A673 (cell line): ENCODE results near the gene SULT1A2. TPM values are rescaled to one million over a fixed set of nuclear protein-coding genes. Genes with fewer than 3 reads are reported as not detected.
"Not testable (repeated sequence)": the region's sequence is repeated elsewhere in the genome, so short reads cannot be mapped to it uniquely, and the experiment has no call there.

Experiments used
- BruUV-seq: library from RNA; stranded (reverse); fragments of 400-500 nt; replicated peaks from 2 replicates; lab custom pipeline; 2021; lab: Mats Ljungman, UMichigan
- CTCF ChIA-PET: fragments of 300-600 bp; sonication (Branson Sonifier 250); formaldehyde crosslinking; loops from one replicate; lab custom pipeline; 2022; ENCODE audit warnings: antibody characterized with exemption; lab: Charles Lee
- POLR2A ChIA-PET: fragments of 300-600 bp; sonication (Branson Sonifier 250); formaldehyde crosslinking; loops from one replicate; lab custom pipeline; 2022; ENCODE audit warnings: antibody characterized with exemption; ENCODE audit not compliant: low non-redundant PET; lab: Charles Lee
- DNase-seq: peaks from one replicate; pipeline ENCODE4 v3.0.0-alpha.2; 2015; ENCODE audit warnings: low spot score
- H3K27ac ChIP-seq: fragments of 200-600 bp; sonication (generic); 2 replicates; pipeline ENCODE4 v1.5.1; 2016; ENCODE audit warnings: mixed run types, low read depth, mild to moderate bottlenecking, mixed read lengths, antibody characterized with exemption, low read length; ENCODE audit not compliant: poor library complexity, severe bottlenecking
- H3K27me3 ChIP-seq: fragments of 200-600 bp; sonication (generic); replicated peaks from 2 replicates; pipeline ENCODE4 v1.6.1; 2017; ENCODE audit warnings: mixed run types, low read depth, mild to moderate bottlenecking, mixed read lengths, antibody characterized with exemption, low read length; ENCODE audit not compliant: insufficient read depth, poor library complexity
- H3K36me3 ChIP-seq: fragments of 200-600 bp; sonication (generic); 2 replicates; pipeline ENCODE4 v1.6.1; 2016; ENCODE audit warnings: mixed run types, mild to moderate bottlenecking, mixed read lengths, antibody characterized with exemption, low read length; ENCODE audit not compliant: insufficient read depth, poor library complexity, severe bottlenecking
- H3K4me1 ChIP-seq: fragments of 200-600 bp; sonication (generic); 2 replicates; pipeline ENCODE4 v1.6.1; 2017; ENCODE audit warnings: mixed run types, mild to moderate bottlenecking, mixed read lengths, antibody characterized with exemption, low read length; ENCODE audit not compliant: insufficient read depth, poor library complexity, severe bottlenecking
- H3K4me3 ChIP-seq: fragments of 200-600 bp; sonication (generic); 2 replicates; pipeline ENCODE4 v1.5.1; 2016; ENCODE audit warnings: low read depth, mixed run types, mild to moderate bottlenecking, mixed read lengths, low read length; ENCODE audit not compliant: poor library complexity, severe bottlenecking
- H3K9me3 ChIP-seq: fragments of 200-600 bp; sonication (generic); 2 replicates; pipeline ENCODE4 v1.6.1; 2016; ENCODE audit warnings: mixed run types, low read depth, mild to moderate bottlenecking, mixed read lengths, antibody characterized with exemption, low read length; ENCODE audit not compliant: poor library complexity, severe bottlenecking
- EZH2 ChIP-seq: fragments of 200-600 bp; sonication (generic); IDR thresholded peaks from 2 replicates; pipeline ENCODE4 v1.6.1; 2017; ENCODE audit warnings: borderline replicate concordance, low read depth, mild to moderate bottlenecking, mixed read lengths, antibody characterized with exemption, low read length; ENCODE audit not compliant: poor library complexity, severe bottlenecking
- intact Hi-C: fragments of 100-400 bp; cut with micrococcal nuclease; formaldehyde crosslinking; loops from one replicate; pipeline ENCODE4 v1.10.0; 2022; ENCODE audit not compliant: unreplicated experiment
- total RNA-seq: library from RNA; stranded (reverse); gene quantifications from 2 replicates; pipeline ENCODE4 v1.2.3, GENCODE V29; 2021
- TF ChIP-seq, protein P1 (sequence below): fragments of 300-800, 200-600 bp; sonication (generic); conservative IDR thresholded peaks from 2 replicates; pipeline ENCODE4 v1.5.1; 2017; ENCODE audit warnings: low read depth, mild to moderate bottlenecking, antibody characterized with exemption, low read length, moderate library complexity, mixed read lengths

Gene SULT1A2
- total RNA-seq, 1 experiment from 2014 or later: 1.6 TPM

DNA sequence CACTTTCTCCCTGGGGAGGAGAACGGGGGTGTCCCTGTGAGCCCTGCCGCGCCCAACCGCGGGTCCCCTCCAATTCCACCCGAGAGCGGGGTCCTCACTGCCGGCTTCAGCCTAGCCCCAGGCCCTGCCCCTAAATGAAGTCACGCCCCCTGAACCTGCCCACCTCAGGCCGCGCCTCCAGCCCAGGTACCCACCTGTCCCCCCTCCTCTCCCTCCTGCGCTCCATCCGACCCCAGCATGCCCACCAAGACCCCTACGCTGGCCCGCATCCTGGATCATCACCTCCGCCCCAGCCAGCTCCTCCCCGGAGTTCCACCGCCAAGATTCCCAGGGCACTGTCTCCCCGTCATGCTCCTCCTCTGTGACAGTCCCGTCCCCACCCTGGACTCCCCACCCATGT lies 4.1 kb upstream of the SULT1A2 start:
- DNase-seq, H3K27ac ChIP-seq, H3K9me3 ChIP-seq, POLR2A ChIA-PET, H3K36me3 ChIP-seq, H3K4me1 ChIP-seq, H3K27me3 ChIP-seq, BruUV-seq, H3K4me3 ChIP-seq, intact Hi-C loops, CTCF ChIA-PET: not testable (repeated sequence)

DNA sequence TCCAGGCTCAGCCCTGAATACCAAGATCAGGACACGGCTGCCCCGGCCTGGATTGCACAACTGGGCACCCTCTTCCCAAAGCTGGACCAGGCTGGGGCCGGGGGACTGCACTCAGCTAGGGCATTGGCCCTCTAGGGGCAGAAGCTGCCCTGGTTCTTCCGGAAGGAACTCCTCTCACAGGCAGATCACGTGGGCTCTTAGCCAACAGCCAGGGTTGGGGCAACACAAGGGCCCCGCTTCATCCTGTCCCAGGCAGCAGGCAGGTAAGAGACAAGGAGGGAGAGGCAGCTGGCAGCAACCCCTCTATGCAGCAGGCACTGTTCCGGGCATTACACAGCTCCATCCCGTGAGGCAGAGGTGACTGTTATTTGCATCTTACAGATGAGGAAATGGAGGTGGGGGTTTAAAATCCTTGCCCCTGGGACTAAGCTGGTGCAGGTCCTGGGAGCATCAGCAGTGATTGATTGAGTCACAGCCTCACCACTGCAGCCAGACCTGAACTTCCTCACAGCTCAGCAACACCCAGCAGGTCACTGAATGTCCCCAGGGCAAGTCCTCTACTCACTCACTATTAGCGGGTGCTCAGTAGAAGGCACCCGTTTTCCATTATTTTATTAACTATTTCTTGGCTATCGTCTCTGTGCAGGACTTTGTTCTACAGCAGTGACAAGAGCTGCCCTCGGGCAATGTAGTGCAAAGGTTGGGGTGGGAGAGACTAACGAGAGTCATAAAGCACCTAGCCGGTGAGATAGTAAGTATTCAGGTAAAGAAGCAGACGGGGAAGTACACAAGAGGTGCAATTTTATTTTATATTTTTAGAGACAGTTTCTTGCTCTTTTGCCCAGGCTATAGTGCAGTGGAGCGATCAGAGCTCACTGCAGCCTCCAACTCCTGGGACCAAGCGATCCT lies 2.8 kb upstream of the SULT1A2 start:
- BruUV-seq, H3K27me3 ChIP-seq, H3K27ac ChIP-seq, DNase-seq, H3K4me1 ChIP-seq, H3K9me3 ChIP-seq, intact Hi-C loops, CTCF ChIA-PET, POLR2A ChIA-PET, H3K4me3 ChIP-seq, H3K36me3 ChIP-seq: not testable (repeated sequence)

DNA sequence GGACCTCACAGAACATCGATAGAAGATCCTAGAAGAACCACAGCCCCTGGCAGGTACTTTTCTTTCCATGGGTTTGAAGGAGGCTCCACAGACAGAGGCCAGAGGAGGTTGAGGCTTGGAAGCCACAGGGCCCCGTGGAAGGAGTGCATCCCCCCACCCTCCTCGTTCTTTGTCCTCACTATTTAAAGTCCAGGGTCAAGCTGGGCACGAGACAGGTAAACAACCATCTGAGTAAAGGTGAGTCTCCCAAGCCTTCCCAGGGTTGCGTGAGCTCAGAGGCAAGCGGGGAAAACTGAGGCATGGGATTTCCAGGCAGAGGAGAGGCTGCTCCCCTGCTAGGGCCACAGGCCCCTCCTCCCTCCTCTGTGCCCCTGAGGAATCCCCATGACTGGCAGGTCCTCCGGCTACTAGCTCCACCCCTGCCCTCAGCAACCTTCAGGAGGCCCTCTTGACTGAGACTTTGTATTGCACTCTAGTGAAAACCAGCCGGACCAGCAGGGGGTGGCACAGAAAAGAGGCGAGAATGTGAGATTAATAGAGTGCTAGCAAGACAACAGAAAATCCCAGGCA lies 927 bp upstream of the SULT1A2 start:
- H3K9me3 ChIP-seq: no peaks in the 10 kb centered on the region
- H3K27ac ChIP-seq: no peak overlapping the region
- peaks cover 6% of the 10 kb centered on the region for H3K4me1 ChIP-seq
- ChIA-PET CTCF (interaction anchor here (0.6 kb wide), 1 partner anchor 276 kb away, joined by 3 read pairs; no protein-coding TSS in a partner anchor), POLR2A (interaction anchor here (0.6 kb wide), 1 partner anchor 25 kb away, joined by 3 read pairs; no protein-coding TSS in a partner anchor)
- intact Hi-C loops: no loop called here
- DNase-seq: peak; percentile 45
- TF ChIP-seq, protein P1, sequence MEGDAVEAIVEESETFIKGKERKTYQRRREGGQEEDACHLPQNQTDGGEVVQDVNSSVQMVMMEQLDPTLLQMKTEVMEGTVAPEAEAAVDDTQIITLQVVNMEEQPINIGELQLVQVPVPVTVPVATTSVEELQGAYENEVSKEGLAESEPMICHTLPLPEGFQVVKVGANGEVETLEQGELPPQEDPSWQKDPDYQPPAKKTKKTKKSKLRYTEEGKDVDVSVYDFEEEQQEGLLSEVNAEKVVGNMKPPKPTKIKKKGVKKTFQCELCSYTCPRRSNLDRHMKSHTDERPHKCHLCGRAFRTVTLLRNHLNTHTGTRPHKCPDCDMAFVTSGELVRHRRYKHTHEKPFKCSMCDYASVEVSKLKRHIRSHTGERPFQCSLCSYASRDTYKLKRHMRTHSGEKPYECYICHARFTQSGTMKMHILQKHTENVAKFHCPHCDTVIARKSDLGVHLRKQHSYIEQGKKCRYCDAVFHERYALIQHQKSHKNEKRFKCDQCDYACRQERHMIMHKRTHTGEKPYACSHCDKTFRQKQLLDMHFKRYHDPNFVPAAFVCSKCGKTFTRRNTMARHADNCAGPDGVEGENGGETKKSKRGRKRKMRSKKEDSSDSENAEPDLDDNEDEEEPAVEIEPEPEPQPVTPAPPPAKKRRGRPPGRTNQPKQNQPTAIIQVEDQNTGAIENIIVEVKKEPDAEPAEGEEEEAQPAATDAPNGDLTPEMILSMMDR: no peak
- TF ChIP-seq EZH2: no peak
- no TSS peak for BruUV-seq
- no peaks in the 10 kb centered on the region for H3K27me3 ChIP-seq
- H3K36me3 ChIP-seq: no peaks in the 10 kb centered on the region
- H3K4me3 ChIP-seq: no peak overlapping the region

DNA sequence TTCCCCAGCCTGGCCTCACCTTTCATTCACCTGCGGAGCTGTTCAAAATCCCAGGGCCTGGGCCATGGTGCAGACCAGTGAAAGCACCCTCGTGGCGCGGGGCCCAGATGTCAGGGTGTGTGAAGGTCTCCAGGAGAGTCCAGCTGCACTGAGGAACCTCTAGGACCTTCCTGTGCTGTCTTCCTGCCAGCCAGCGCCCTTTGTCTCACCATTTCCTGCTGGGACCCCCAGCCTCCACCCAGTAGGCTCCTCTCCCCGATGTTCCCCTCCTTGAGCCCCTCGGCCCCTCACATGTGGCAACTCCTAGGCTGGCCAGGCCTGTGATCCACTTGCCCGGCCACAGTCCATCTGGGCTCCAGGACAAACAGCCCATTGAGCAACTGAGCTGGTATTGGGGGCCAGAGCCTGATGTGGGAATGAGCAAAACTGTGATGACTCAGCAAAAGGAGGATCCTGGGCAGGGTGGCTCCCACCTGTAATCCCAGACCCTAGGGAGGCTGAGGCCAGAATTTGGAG lies 677 bp downstream of the SULT1A2 start:
- intact Hi-C loops: no loop called here
- DNase-seq: no peak
- Histone ChIP-seq H3K9me3 (no peaks in the 10 kb centered on the region), H3K27me3 (no peaks in the 10 kb centered on the region), H3K4me1 (peaks cover 6% of the 10 kb centered on the region), H3K36me3 (no peaks in the 10 kb centered on the region), H3K27ac (peak overlapping the region; percentile 37), H3K4me3 (no peak overlapping the region)
- BruUV-seq: no TSS peak
- POLR2A ChIA-PET: no interaction called here
- CTCF ChIA-PET: no interaction called here
- TF ChIP-seq, protein P1: no peak
- no peak for TF ChIP-seq EZH2

DNA sequence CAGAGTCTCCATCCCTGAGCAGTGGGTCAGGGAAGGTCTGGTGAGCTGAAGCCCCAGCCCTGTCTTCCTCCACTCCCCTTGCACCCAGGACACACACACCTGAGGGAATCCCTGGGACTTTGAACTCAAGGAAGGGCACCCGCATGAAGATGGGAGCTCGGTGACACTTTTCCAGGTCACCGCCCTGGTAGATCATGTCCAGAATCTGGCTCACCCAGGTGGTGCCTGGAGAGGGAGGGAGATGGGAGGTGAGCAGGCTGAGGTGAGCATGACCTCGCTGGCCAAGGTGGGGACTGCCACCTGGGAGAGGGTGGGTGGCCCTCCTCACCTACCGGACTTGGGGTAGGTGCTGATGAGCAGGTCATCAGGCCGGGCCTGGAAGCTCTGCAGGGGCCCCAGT lies 1.4 kb downstream of the SULT1A2 start:
- H3K27me3 ChIP-seq, H3K4me3 ChIP-seq, intact Hi-C loops, POLR2A ChIA-PET, H3K36me3 ChIP-seq, H3K9me3 ChIP-seq, H3K27ac ChIP-seq, BruUV-seq, H3K4me1 ChIP-seq, CTCF ChIA-PET, DNase-seq: not testable (repeated sequence)
